Measurements from ENCODE around the gene KCNA10.

Gene KCNA10

DNA sequence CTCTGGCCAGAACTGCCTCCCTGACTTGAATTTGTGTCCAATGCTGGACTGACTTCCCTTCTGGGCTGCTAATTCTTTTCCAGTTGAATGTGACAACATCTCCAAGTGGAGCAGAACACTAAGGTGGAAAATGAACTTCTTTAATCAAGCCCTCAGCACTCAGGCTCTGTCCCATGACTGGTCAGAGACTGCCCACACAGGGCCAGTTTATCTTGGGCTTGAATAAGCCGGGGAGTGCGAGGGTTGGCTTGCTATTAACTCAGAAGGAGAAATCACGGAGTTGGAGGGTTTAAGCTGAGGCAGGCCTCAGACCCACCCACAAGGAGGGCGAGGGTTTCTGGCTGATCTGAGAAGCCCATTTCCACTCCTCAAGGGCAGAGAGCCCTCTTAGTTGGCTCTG, 12.4 kb downstream of the KCNA10 start:
- DNase-seq (ENCODE audit: extremely low spot score): no peak
- TF ChIP-seq, protein P1, sequence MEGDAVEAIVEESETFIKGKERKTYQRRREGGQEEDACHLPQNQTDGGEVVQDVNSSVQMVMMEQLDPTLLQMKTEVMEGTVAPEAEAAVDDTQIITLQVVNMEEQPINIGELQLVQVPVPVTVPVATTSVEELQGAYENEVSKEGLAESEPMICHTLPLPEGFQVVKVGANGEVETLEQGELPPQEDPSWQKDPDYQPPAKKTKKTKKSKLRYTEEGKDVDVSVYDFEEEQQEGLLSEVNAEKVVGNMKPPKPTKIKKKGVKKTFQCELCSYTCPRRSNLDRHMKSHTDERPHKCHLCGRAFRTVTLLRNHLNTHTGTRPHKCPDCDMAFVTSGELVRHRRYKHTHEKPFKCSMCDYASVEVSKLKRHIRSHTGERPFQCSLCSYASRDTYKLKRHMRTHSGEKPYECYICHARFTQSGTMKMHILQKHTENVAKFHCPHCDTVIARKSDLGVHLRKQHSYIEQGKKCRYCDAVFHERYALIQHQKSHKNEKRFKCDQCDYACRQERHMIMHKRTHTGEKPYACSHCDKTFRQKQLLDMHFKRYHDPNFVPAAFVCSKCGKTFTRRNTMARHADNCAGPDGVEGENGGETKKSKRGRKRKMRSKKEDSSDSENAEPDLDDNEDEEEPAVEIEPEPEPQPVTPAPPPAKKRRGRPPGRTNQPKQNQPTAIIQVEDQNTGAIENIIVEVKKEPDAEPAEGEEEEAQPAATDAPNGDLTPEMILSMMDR (IDR thresholded peaks at IDR 0.05; ENCODE audit: control extremely low read depth, extremely low read depth, low read depth, missing control alignments): no peak
- POLR2A ChIA-PET: no interaction called here
- CTCF ChIA-PET: interaction anchor here (3.2 kb wide), 1 partner anchor 9 kb away, joined by 35 read pairs; no protein-coding TSS in a partner anchor

DNA sequence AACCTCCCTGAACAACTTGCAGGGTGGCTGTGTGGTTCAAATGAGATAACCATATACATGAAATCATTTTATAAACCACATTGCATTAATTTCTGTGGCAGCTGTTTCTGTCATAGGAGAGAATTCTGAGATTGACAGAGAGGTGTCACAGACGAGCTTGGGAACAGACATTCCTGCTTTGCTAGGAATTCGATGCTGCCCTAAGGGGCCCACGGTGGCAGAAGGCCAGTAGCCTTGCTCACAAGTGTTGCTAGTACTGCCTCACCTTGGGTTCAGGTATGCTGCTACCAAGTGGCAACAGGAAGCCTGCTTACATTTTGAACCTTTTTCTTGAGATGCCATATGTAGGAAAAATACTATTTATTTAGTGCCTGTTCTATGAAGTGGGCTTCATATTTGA, 13.4 kb downstream of the KCNA10 start:
- POLR2A ChIA-PET: no interaction called here
- CTCF ChIA-PET: interaction anchor here (2.6 to 2.9 kb wide), 2 partner anchors 10 to 46 kb away, joined by 8 to 22 read pairs; no protein-coding TSS in a partner anchor
- TF ChIP-seq, protein P1 (IDR thresholded peaks at IDR 0.05; ENCODE audit: control extremely low read depth, extremely low read depth, low read depth, missing control alignments): no peak
- DNase-seq (ENCODE audit: extremely low spot score): no peak

DNA sequence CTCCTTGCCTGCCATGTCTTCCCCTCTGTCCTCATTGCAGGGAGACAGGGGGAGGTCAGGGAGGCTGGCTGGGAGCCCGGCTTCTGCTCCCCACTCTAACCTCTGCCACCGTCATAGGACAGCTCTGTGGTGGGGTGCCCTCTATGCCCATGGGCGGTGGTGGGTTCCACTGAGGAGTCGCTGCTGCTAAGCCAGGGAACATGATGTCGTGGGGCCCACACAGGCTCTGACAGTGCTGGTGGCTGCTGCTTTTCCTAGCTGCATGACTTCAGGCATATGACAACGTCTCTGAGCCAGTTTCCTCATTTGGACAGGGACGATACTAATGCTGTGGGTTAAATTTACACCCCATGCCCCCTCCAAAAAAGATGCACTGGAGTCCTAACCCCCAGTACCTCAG, 14.7 kb downstream of the KCNA10 start:
- no peak for DNase-seq (ENCODE audit: extremely low spot score)
- CTCF ChIA-PET: interaction anchor here (1.1 to 2.9 kb wide), 4 partner anchors 8 to 297 kb away, joined by 3 to 22 read pairs (median 6); no protein-coding TSS in a partner anchor
- POLR2A ChIA-PET: no interaction called here
- TF ChIP-seq, protein P1 (IDR thresholded peaks at IDR 0.05; ENCODE audit: control extremely low read depth, extremely low read depth, low read depth, missing control alignments): no peak

DNA sequence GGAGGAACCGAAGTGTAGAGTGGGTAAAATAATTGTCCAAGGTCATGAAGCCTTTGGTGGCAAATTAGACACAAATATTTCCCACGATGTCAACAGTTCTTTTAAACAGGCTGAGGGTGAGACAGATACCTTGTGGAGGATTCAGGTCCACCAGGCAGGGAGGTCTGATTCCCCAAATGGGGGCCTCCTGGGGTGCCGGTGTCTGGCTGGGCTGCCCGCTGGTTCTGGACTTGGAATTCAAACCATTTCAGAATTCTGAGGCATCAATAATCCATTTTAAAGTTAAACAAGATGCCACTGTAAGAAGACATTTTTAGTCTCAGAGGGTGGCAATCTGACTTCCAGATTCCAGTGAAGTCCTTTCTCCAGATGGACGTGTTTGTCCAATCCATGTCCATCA, 15.5 kb downstream of the KCNA10 start:
- TF ChIP-seq, protein P1 (IDR thresholded peaks at IDR 0.05; ENCODE audit: control extremely low read depth, extremely low read depth, low read depth, missing control alignments): no peak
- no peak for DNase-seq (ENCODE audit: extremely low spot score)
- ChIA-PET POLR2A (no interaction called here), CTCF (interaction anchor here (1.1 to 2.9 kb wide), 4 partner anchors 8 to 296 kb away, joined by 3 to 22 read pairs (median 6); no protein-coding TSS in a partner anchor)

DNA sequence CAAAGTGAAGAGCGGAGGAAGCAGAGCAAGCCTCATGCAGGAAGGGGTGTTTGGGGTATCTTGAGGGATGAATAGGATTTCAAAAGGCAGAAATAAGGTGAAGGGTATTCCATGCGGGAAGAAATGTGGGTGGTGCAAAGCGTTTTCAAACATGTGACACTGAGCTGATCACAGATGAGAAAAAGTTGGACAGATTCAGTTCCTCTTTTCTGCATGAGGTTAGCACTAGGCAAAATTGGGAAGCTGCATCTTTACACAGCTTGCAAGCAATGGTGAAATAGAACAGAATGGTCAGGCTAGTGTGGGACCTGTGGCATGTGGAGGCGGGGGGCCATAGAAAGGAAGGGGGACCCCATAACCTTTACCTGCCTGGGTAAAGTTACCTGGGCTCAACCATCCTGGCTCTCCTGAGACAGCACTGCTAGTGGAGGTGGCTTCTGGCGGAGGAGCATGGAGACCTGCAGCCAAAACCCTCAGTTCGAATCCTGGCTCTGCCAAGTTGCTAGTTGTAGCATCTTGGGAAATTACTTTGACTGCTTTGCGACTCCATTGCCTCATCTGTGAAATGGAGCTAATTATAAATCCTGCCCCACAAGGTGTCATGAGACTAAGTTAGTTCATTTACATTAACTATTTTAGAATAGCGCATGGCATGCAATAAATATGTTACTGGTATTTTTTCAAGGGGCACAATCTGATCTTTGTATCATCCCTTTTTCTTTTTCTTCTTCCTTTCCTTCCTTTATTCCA, 16.4 kb downstream of the KCNA10 start:
- no peak for DNase-seq (ENCODE audit: extremely low spot score)
- TF ChIP-seq, protein P1 (IDR thresholded peaks at IDR 0.05; ENCODE audit: control extremely low read depth, extremely low read depth, low read depth, missing control alignments): no peak
- POLR2A ChIA-PET: no interaction called here
- CTCF ChIA-PET: interaction anchor here (1.5 to 2.6 kb wide), 3 partner anchors 42 to 300 kb away, joined by 3 to 12 read pairs (median 4); no protein-coding TSS in a partner anchor

DNA sequence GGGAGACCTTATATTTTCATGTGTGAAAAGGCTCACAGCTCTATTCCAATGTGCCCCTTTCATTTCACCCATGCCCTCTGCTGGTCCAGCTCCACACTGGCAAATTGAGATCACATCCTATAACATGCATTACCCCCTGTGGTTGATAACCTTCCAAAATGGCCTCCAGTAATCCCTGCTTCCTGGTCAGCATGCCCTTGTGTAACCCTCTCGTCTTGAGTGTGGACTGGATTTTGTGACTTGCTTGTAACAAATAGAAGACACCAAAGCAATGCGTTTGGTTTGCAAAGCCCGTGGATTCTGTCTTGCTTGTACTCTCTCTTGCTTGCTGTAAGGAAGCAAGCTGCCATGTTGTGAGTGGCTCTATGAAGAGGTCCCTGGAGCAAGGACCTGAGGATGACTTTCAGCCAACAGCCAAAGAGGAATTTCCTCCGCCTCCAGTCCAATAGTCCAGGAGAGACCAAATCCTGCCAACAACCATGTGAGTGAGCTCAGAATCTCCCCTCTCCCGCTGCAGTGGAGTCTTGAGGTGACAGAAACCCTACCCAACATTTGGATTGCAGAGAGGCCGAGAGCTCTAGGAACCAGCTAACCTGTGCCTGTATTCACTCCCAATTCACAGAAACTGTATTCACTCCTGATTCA, 17.4 kb downstream of the KCNA10 start:
- TF ChIP-seq, protein P1 (IDR thresholded peaks at IDR 0.05; ENCODE audit: control extremely low read depth, extremely low read depth, low read depth, missing control alignments): no peak
- ChIA-PET POLR2A (no interaction called here), CTCF (interaction anchor here (1.5 to 2.6 kb wide), 2 partner anchors 41 to 299 kb away, joined by 3 to 12 read pairs; no protein-coding TSS in a partner anchor)
- DNase-seq (ENCODE audit: extremely low spot score): no peak
